SK-N-MC (cell line): Measurements from ENCODE around the gene LIMS3.
"Not testable (repeated sequence)": the region's sequence is repeated elsewhere in the genome, so short reads cannot be mapped to it uniquely, and the experiment has no call there.

ENCODE experiments used
- DNase-seq: peaks from one replicate; pipeline ENCODE4 v3.0.0-alpha.2; 2011; ENCODE audit warnings: low read depth, low spot score
- H3K27ac ChIP-seq: fragments of 200-600 bp; sonication (generic); 2 replicates; pipeline ENCODE4 v1.5.1; 2016; ENCODE audit warnings: mixed run types
- H3K36me3 ChIP-seq: fragments of 200-600 bp; sonication (generic); 2 replicates; pipeline ENCODE4 v1.6.1; 2017; ENCODE audit warnings: antibody characterized with exemption, low read length, mixed read lengths; ENCODE audit not compliant: insufficient read depth
- H3K4me3 ChIP-seq: fragments of 200-600 bp; sonication (generic); 2 replicates; pipeline ENCODE4 v1.5.1; 2016
- H3K9ac ChIP-seq: fragments of 200-600 bp; sonication (generic); 2 replicates; pipeline ENCODE4 v1.8.0; 2017; ENCODE audit warnings: mixed run types, mixed read lengths; ENCODE audit not compliant: insufficient read length
- H3K9me3 ChIP-seq: fragments of 200-600 bp; sonication (generic); 2 replicates; pipeline ENCODE4 v1.6.1; 2017; ENCODE audit warnings: low read depth, mild to moderate bottlenecking, antibody characterized with exemption, low read length, moderate library complexity, mixed read lengths

LIMS3 gene

GRCh38 chr2:109963942-109964341, 65.5 kb downstream of the LIMS3 start:
- H3K27ac ChIP-seq, H3K9ac ChIP-seq: not testable (repeated sequence)

GRCh38 chr2:109965482-109965881, 67.0 kb downstream of the LIMS3 start:
- not testable (repeated sequence) for H3K9me3 ChIP-seq, H3K36me3 ChIP-seq, H3K4me3 ChIP-seq, H3K27ac ChIP-seq, H3K9ac ChIP-seq, DNase-seq

More at GRCh38 chr2:109963942-109964341, 65.5 kb downstream of the LIMS3 start:
- H3K4me3 ChIP-seq, DNase-seq, H3K36me3 ChIP-seq, H3K9me3 ChIP-seq: not testable (repeated sequence)

- H3K4me3 ChIP-seq, H3K36me3 ChIP-seq, H3K9ac ChIP-seq, DNase-seq, H3K9me3 ChIP-seq, H3K27ac ChIP-seq: not testable (repeated sequence)
Measured at GRCh38 chr2:109966107-109966736, 67.7 kb downstream of the LIMS3 start.

- H3K36me3 ChIP-seq, DNase-seq, H3K9me3 ChIP-seq, H3K27ac ChIP-seq, H3K9ac ChIP-seq, H3K4me3 ChIP-seq: not testable (repeated sequence)
Measured at GRCh38 chr2:109966858-109967257, 68.4 kb downstream of the LIMS3 start.

- H3K27ac ChIP-seq = not testable (repeated sequence)
Measured at GRCh38 chr2:109969864-109970263, 71.4 kb downstream of the LIMS3 start.

GRCh38 chr2:109971710-109972109, 73.2 kb downstream of the LIMS3 start:
- H3K9ac ChIP-seq, DNase-seq, H3K9me3 ChIP-seq, H3K27ac ChIP-seq, H3K36me3 ChIP-seq, H3K4me3 ChIP-seq: not testable (repeated sequence)

More at GRCh38 chr2:109969864-109970263, 71.4 kb downstream of the LIMS3 start:
- not testable (repeated sequence) for H3K9ac ChIP-seq, H3K9me3 ChIP-seq, DNase-seq, H3K36me3 ChIP-seq, H3K4me3 ChIP-seq
